Left ventricle myocardium inferior (tissue), 1 donor: ENCODE measurements around the gene TP63. TPM values are rescaled to one million over a fixed set of nuclear protein-coding genes. Genes with fewer than 3 reads are reported as not detected.

Experiments
- DNase-seq: peaks from one replicate; pipeline ENCODE4 v3.0.0-alpha.2; 2020
- H3K27ac ChIP-seq: fragments of 200-600 bp; replicated peaks from 2 replicates; pipeline ENCODE4 v1.8.0; 2021
- H3K27me3 ChIP-seq: fragments of 200-600 bp; 2 replicates; pipeline ENCODE4 v1.8.0; 2021; ENCODE audit warnings: low read depth
- H3K36me3 ChIP-seq: fragments of 200-600 bp; 2 replicates; pipeline ENCODE4 v1.8.0; 2021
- H3K4me1 ChIP-seq: fragments of 200-600 bp; 2 replicates; pipeline ENCODE4 v1.8.0; 2021
- H3K4me3 ChIP-seq: fragments of 200-600 bp; 2 replicates; pipeline ENCODE4 v1.8.0; 2021; ENCODE audit warnings: mild to moderate bottlenecking, moderate library complexity
- H3K9me3 ChIP-seq: fragments of 200-600 bp; replicated peaks from 2 replicates; pipeline ENCODE4 v1.8.0; 2021
- intact Hi-C: fragments of 100-400 bp; cut with micrococcal nuclease; formaldehyde crosslinking; loops from one replicate; pipeline ENCODE4 v1.11.0; 2022
- total RNA-seq: library from RNA; stranded (reverse); fragmentation: NEBNext Ultra II Directional; extraction: Animal tissue kit (Norgen Biotek cat#: 25700); gene quantifications from one replicate; pipeline ENCODE4 v1.2.1, GENCODE V29; 2021
- TF ChIP-seq, protein P1 (sequence below): fragments of 200-600 bp; IDR thresholded peaks from 2 replicates; pipeline ENCODE4 v1.8.0; 2021; ENCODE audit warnings: antibody characterized with exemption, mild to moderate bottlenecking, borderline replicate concordance
- donor health status: DM: no; HTN: yes; CAD: no; lungs with severe emphysema.

Gene TP63
- total RNA-seq, 1 donor from 2014 or later = 0.14 TPM

- no peak overlapping the region for H3K27ac ChIP-seq
- no peak overlapping the region for H3K4me3 ChIP-seq
- no peaks in the 10 kb centered on the region for H3K4me1 ChIP-seq
- intact Hi-C loops = no loop called here
- TF ChIP-seq, protein P1, sequence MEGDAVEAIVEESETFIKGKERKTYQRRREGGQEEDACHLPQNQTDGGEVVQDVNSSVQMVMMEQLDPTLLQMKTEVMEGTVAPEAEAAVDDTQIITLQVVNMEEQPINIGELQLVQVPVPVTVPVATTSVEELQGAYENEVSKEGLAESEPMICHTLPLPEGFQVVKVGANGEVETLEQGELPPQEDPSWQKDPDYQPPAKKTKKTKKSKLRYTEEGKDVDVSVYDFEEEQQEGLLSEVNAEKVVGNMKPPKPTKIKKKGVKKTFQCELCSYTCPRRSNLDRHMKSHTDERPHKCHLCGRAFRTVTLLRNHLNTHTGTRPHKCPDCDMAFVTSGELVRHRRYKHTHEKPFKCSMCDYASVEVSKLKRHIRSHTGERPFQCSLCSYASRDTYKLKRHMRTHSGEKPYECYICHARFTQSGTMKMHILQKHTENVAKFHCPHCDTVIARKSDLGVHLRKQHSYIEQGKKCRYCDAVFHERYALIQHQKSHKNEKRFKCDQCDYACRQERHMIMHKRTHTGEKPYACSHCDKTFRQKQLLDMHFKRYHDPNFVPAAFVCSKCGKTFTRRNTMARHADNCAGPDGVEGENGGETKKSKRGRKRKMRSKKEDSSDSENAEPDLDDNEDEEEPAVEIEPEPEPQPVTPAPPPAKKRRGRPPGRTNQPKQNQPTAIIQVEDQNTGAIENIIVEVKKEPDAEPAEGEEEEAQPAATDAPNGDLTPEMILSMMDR = no peak
- DNase-seq = no peak
- H3K9me3 ChIP-seq = no peaks in the 10 kb centered on the region
- no peaks in the 10 kb centered on the region for H3K36me3 ChIP-seq
- no peaks in the 10 kb centered on the region for H3K27me3 ChIP-seq
These were observed 59.0 kb downstream of the TP63 start for GRCh38 chr3:189690237-189690636.

DNA sequence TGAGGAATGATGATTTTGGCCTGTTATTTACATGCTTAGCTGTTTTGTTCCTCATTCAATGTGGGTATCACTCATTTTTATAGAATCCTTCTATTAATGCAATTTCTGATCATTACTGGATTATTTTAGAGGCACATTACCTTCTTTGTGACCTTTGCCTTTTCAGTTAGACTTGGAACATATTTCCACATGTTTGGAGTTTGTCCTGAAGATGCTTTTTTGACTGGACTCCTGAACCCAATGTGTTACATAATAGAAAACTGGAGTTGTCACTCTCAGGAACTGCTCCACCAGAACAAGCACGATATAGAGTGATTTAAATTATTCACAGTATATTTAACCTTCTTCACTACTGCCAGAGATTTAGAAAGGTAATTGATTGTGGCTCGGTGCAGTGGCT lies 59.5 kb downstream of the TP63 start:
- Histone ChIP-seq H3K36me3 (no peaks in the 10 kb centered on the region), H3K4me3 (no peak overlapping the region), H3K27me3 (no peaks in the 10 kb centered on the region), H3K4me1 (no peaks in the 10 kb centered on the region), H3K27ac (no peak overlapping the region), H3K9me3 (no peaks in the 10 kb centered on the region)
- no peak for DNase-seq
- intact Hi-C loops = no loop called here
- TF ChIP-seq, protein P1 = no peak

DNA sequence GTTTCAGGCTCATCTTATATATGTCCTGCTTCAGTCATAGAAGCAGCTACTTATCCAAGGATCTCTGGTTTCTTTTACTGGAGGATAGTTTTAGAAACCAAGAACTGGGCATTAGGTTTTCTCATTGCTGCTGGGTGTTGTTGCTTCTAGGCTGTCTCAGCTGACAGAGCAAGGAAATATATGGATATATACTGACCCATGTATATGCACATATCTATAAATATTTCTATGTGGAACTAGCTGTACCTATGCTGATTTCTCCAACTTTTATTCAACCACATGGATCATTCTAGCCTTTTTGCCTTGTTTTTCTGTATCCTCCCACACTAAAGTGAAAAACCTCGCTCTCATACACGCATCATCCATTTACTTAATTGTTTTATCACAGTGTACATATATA lies 64.2 kb downstream of the TP63 start:
- TF ChIP-seq, protein P1 = no peak
- intact Hi-C loops = no loop called here
- Histone ChIP-seq H3K4me3 (no peak overlapping the region), H3K27me3 (peaks cover 7% of the 10 kb centered on the region), H3K36me3 (no peaks in the 10 kb centered on the region), H3K27ac (no peak overlapping the region), H3K9me3 (no peaks in the 10 kb centered on the region), H3K4me1 (no peaks in the 10 kb centered on the region)
- no peak for DNase-seq

DNA sequence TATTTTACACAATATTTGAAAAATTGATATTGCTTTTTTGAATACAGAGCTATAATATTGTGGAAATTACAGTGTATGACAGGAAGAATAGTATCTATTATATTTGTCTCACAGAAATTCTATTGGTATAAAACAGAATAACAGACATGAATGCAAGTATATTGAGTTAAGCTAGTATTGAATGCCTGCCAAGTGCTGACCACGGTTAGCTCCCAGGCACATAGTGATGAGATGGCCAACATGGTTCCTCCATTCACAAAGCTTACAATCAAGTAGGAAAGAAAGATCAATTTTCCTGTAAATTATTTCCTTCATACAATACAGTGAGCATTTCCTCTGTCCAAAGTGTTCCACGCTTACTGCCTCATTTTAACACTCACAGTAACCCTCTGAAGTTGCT lies 67.6 kb downstream of the TP63 start:
- Histone ChIP-seq H3K27me3 (peaks cover 7% of the 10 kb centered on the region), H3K4me3 (no peak overlapping the region), H3K36me3 (no peaks in the 10 kb centered on the region), H3K27ac (no peak overlapping the region), H3K9me3 (no peaks in the 10 kb centered on the region), H3K4me1 (no peaks in the 10 kb centered on the region)
- intact Hi-C loops = no loop called here
- DNase-seq = no peak
- TF ChIP-seq, protein P1 = no peak

DNA sequence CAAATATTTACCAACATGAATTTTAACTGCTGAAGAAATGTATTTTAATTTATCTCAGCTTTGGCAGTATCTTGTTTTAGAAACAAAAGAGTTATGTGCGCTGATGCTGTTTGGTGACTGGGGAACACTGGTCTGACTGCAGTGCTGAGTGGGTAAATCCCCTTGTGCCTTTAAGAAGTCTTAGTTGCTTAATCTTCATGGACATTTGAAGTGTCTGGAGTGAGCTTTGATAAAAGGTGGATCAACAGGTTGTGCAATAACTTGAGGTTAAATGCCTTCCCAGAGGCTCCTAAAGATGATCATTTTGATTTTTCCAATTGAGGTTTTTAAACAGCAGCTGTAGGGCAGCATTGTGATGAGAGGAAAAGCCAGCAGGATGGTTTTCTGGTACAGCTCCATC lies 68.7 kb downstream of the TP63 start:
- H3K9me3 ChIP-seq = no peaks in the 10 kb centered on the region
- no peaks in the 10 kb centered on the region for H3K36me3 ChIP-seq
- no peaks in the 10 kb centered on the region for H3K4me1 ChIP-seq
- intact Hi-C loops = no loop called here
- no peak overlapping the region for H3K27ac ChIP-seq
- peaks cover 7% of the 10 kb centered on the region for H3K27me3 ChIP-seq
- TF ChIP-seq, protein P1 = no peak
- no peak for DNase-seq
- H3K4me3 ChIP-seq = no peak overlapping the region
